Cortex of kidney (tissue), 1 donor: ENCODE results near the gene CACNA1E.
"Not testable (repeated sequence)": the region's sequence is repeated elsewhere in the genome, so short reads cannot be mapped to it uniquely, and the experiment has no call there.

Experiments
- DNase-seq: peaks from one replicate; lab custom pipeline; 2025; lab: John Stamatoyannopoulos, UW

CACNA1E gene

DNA sequence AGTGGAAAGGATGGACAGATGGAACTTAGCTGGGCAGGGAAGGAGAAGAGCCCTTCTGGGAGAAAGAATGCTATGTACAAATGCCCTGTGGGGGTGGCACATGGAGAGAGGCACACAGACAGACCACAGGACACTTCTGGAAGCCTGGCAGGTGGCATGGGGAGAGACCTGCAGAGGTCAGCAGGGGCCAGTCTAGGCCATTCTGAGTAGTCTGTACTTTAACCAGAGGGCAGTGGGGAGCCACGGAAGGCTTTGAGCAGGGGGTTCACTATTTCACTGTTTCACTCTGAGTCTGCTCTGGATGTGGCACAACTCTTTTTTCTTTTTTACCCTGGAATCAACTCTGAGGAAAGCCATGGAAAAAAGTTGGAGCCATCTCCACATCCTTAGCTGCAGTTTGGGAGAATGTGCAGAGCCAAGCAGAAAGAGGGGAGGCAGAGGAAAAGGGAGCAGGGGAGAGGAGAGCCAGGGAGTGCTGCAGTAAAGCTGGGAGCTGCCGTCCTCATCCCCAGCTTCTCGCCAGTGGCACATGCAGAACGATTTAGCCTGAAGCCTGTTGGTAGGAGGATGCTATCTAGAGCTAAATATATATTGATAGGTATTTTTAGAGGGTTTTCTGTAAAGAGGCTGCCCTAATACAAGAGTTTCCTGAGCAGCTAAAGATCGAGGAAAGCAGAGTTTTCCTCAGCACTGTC is 34.0 kb downstream of the CACNA1E start:
- DNase-seq: no peak

DNA sequence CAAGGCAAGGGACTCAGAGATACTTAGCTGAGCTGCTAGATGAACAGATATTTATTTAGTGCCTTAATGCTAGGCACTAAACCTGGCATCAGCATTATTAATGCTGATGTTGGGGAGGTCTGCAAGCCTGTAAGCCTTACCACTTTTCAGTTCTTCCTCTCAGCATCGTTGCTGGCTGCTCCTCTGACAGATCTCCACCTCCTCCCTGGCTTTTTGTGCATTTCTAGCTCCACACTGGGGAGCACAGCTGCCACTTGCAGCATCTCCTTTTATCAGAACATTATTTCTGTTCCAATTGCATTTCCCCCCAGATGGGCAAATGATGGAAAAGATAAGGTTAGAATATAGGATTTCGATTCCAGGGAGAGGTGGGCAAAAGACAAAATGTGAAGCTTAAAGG is 34.8 kb downstream of the CACNA1E start:
- no peak for DNase-seq

DNA sequence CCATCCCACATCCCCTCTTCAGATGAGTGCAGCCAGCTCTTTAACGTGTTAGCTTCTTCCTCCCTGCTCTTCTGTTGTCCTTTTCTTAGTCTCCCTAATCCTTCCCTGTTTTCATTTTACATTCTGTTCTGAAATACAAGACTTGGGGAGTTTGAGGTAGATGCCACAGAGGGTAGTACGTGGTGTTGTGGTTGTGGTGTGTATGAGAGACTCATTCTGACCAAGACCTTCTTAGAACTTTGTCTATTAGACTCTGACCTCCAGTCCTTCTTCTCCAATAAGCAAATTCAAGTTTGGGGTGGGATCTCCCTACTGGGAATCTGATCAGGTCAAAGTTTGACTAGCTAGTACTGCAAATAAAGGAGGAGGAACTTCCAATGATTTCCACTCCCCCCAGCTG is 39.5 kb downstream of the CACNA1E start:
- no peak for DNase-seq

DNA sequence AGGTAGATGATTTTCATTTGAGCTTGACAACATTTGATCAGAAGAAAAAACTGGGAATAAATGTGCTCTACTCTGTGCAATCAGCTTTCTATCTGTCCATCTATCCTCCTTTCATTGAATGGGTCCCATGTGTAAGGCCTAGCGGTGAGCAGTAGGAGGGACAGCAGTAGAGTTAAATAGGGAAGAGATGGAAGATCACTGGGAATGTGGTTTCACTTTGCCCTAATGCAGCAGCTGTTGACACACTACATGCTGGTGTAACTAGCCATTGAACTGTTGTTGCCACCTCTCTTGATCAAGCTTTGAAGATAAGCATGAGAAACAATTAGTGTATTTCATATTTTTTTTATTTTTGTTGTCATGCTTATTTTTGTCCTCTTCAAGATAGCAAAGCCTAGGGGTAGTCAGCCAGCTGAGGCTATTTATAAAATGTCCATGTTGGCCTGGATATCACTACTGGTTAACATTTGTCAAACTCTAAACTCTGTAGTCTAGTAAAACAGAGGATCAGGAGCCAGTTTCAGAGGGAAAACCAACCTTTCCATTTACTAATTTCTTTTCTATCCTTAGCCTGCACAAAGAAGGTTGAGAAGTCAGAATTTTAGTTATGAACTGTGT is 41.9 kb downstream of the CACNA1E start:
- DNase-seq: no peak

DNA sequence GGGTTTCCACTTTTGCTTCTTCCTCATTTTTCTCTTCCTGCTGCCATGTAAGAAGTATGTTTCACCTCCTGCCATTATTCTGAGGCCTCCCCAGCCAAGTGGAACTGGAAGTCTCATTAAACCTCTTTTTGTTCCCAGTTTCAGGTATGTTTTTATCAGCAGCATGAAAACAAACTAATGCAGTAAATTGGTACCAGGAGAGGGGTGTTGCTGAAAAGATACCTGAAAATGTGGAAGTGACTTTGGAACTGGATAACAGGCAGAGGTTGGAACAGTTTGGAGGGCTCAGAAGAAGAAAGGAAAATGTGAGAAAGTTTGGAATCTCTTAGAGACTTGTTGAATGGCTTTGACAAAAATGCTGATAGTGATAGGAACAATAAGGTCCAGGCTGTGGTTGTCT is 44.9 kb downstream of the CACNA1E start:
- not testable (repeated sequence) for DNase-seq

DNA sequence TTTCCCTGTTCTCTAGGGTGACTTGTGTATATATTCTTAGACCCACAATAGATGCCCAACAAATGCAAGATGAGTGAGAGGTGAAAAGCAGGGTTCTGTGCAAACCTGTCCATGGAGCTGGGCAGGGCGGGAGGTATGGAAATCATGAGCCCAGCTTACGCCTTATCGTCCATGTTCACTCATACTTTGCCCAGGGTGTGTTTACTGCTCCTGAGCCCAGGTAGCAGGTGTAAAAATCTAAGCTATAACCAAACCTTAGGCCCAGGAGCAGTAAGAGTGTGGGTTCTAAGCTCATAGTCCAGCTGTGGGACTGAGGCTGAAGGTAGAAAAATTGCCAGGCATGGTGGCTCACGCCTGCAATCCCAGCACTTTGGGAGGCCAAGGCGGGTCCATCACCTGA is 48.1 kb downstream of the CACNA1E start:
- DNase-seq: no peak

DNA sequence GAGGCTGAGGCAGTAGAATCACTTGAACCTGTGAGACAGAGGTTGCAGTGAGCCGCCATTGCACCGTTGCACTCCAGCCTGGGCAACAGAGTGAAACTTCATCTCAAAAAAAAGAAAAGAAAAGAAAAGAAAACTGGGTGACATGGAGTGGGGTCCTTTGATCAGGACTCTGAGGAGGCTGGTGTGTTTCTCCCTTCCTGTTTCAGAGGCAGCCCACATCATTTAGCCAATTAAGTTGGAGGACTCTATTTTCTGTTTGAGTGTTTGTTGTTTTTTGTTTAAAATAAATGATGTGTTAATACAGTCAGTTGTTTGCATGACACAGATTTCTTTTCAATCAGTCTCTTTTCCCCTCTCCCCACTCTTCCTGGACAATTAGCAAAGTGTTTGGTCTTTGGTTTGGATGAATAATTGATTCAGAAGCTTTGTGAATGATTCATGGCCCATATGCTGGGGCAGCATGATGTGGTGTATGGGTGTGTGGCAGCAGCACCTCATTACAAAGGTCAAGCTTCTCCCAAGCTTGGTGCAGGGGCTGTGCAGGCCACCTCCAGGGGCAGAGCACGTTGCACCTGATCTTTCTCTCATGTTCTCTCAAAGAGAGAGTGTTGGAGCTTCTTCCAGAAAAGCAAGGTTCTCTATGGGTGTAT is 48.8 kb downstream of the CACNA1E start:
- no peak for DNase-seq

DNA sequence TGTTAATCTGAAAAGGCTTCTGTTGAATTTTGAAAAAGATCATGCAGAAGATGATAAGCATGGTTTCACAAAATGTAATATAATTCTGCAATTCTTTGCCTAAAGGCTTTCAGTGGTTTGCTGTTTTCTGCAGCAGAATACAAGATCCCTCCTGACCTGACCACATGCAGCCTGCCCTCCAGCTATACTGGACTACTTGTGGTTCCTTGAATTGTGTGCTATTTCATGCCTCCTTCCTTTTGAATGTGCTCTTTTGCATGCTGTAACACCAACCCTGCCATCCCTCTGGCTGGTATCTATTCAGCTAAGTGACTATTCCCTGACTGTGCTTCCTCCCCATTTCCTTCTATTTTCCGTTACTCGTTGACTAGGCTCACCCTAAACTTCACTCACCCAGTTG is 55.5 kb downstream of the CACNA1E start:
- no peak for DNase-seq

DNA sequence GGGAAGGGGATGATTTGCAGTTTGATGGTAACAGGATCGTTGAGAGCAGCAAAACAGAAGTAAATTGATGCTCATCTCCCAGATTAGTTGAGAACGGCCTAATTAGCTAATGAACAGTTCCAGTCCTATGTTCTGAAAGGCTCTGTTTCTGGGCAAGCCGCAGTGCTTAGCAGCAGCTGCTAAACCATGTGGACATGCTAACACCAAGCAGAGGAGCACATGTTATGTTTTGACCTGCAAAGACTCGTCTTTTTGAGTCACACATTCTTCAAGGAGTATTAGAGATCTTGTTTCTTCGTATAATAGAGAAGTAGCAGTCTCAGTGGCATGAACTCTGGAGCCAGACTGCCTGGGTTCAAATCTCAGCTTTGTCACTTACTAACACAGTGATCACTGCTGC is 58.1 kb downstream of the CACNA1E start:
- no peak for DNase-seq

DNA sequence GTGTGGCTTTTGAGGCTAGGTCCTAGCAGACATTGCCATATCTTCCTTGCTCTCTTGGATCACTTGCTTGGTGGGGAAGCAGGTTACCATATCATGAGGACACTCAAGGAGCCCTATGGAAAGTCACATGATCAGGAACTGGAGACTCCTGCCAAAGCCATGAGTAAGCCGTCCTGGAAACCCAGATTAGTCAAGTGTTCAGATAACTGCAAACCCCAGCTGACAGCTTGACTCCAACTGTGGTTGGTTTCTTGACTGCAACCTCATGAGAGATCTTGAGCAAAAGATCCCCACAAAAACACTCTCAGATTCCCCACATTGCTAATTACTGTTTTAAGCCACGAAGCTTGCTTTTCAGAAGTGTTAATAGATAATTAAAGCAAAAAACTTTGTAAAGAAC is 58.6 kb downstream of the CACNA1E start:
- no peak for DNase-seq

DNA sequence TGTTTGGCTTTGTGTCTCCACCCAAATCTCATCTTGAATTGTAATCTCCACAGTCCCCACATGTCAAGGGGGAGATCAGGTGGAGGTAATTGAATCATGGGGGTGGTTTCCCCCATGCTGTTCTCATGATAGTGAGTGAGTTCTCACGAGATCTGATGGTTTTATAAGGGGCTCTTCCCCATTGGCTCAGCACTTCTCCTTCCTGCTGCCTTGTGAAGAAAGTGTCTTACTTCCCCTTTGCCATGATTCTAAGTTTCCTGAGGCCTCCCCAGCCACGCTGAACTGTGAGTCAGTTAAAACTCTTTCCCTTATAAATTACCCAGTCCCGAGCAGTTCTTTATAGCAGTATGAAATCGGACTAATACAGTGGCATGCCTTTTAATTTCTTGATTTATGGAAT is 59.1 kb downstream of the CACNA1E start:
- not testable (repeated sequence) for DNase-seq

DNA sequence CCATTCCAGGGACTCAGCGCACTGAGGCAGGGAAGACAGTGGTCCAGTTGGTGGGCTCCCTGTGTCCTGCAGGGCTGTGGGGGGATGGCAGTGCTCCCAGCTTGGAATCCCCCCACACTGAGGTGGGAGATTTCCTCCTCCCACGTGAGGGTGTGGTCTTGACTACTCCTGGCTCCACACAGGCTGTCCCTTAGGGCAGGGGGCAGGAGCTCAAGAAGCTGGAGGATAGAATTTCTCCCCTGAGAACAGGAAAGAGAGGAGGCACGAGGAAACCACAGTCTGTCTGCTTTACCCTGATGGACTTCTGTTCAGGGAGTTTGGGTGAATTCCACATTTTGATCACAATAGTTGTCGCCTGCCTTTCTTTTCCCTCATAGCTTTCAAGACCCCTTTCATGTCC is 62.1 kb downstream of the CACNA1E start:
- DNase-seq: no peak

DNA sequence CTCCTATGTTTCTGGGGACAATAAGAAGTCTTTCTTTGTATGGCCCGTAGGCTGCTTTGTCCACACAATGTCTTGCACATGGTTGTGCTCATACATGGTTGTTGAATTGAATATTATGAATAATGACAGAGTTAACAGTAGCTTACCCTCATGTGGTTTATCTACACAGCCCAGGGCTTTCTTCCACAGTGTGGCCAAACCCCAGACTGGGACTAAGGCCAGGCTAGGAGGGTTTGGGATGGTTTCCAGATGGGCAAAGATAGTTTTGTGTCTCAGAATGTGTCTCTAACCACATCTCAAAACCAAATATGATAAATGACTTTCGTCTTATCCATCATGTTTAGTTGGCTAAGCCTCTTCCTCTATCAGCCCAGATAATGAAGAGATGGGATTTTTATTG is 65.2 kb downstream of the CACNA1E start:
- DNase-seq: no peak

DNA sequence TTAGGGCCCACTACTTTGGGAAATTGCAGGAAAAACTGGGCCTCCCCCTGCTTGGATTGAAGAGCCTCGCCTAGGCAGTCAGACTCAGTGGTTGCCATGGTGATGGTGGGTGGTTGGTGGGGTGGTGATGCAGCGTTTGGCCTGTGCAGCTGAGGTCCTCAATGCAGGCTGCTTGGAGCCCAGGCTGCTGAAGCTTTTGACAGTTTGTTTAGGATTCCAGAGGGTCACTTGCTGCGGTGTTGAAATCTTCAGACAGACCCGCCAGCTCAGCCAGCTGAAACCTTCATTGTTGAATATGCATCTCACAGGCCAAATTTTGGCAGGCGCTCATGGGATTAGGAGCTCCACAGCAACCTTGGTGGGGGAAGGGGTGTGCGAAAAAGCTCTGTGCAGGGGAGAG is 67.9 kb downstream of the CACNA1E start:
- no peak for DNase-seq

DNA sequence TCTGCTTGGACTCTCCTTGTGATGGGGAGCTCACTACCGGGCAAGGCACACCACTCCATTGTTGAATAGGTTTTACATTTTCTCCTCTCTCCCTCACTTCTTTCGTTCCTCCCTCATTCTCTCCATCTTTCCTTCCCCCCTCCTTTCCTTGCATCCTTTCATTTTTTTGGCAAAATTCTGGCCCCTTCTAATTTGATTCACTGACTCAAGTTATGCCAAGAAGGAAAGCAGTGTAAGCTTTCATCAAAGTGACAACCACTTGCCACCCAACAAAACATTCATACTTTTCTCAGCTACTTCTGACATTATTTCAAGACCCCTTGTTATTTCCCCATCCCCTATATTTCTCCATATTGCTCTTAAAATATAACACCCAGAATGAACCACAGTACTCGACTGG is 68.4 kb downstream of the CACNA1E start:
- DNase-seq: no peak

DNA sequence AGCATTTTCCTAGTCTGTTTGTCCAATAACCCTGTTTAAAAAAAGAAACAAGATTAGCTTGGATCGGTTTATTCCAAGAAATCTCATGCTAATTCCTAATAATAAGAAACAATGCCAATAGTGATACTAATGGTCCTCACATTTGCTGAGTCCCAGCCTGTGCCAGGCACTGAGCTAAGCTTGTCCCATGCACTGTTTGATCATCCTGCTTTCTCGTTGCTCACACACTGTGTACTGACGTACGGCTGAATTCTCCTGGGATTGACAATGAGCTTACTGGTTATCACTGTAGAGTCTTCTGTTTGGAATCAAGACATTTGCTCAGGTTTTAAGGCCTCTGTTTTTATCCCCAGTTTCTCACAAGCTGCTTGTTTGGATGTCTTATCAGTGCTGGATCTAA is 71.1 kb downstream of the CACNA1E start:
- DNase-seq: no peak

DNA sequence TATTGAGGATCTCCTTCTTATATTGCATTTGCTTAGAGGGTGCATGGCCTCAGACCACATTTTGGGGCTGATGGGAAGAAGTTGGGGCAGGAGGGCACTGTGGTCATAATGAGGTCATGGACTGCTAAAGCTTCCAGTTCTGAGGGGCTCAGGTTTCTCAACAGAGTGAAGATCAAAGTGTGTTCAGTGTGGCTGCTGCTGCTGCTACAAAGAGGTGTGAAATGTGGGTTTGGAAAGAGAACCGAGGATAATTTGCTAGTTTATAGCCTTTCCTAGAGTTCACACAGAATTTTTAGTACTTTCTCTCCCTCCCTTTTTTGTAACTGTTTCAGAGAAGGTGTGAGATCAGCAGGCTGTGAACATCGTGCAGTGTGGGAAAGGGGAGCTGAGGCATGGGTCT is 73.3 kb downstream of the CACNA1E start:
- no peak for DNase-seq

DNA sequence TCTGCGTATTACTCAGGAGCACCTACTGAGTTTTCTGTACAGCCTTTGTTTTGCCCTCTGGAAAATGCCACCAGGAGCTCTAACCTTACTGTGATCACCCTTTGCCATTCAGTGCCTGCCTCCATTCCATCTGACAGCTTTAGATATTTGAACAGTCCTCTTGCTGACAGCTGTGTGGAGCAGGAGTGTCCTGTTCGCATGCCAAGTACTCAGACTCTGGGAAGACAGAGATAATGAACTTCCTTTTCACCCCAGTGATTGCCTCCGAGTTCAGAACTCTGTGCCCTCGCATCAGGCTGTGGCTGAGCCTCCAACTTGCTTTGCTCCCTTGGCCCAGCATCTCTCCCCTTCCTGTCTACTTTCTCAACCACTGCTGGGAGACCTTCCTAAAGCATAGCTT is 74.0 kb downstream of the CACNA1E start:
- no peak for DNase-seq

DNA sequence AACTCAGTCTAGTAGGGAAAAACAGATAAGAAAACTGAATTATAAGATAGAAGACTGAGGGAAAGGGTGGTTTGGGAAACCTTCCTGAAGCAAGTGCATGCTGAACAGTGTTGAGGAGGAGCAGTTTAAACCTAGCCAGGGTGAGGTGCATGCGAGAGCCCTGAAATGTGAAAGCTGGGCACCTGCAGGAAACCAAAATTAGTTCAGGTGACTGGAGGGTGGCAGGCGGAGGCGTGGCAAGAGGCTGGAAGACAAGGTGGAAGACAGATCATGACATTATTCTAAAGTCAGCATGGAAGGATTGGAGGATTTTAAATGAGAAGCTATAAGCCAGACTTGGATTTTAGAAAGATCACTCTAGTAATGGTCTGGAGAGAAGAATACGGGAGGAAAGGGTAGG is 75.1 kb downstream of the CACNA1E start:
- DNase-seq: no peak

DNA sequence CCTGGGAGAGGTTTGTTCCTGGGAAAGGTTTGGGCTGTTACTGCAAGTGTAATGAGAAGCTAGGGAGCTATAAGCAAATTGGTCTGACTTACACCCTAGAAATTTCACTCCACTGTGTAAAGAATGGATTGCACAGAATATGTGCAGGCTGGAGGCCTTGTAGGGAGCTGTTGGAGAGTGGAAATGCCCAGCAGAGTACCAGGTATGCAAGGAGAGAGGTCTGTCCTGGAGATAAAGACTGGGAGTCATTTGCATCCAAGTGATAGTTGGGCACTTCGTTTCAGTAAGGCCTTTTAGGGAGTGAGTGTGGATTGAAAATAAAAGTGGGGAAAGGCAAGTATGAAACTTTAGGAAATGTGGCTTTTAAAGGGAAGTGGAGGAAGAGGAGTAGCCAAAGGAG is 75.8 kb downstream of the CACNA1E start:
- no peak for DNase-seq

DNA sequence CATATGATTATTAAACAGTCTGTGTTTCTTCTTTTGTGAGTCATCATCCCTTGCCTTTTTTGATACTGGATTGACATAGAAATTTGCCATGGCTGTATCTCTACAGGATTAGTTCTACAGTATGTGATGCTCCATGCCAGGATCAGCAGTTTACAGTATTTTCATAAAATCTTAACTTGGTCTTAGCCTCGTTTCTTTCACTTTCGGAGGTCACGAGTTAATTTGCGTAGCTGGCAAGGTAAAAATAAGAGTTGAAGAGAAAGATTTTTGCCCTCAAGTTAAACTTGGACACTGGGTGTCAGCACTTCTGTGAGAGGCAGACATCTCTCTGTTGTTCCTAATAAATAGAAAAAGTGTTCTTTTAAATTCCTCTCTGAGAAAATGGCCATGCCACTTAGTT is 79.1 kb downstream of the CACNA1E start:
- no peak for DNase-seq

DNA sequence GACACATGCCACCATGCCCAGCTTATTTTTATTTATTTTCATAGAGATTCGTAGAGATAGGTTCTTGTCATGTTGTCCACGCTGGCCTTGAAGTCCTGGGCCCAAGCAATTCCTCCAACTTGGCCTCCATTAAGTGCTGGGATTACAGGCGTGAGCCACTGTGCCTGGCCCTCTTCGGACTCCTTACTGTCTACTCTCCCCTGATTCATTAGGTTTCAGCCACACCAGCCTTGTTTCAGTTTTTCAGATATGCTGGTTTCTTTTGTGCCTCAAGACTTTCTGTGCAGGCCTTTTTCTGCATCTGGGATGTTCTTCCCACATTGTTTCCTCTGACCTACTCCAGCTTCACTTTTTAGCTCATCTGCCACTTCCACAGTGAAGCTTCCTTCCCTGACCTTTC is 85.4 kb downstream of the CACNA1E start:
- DNase-seq: no peak

DNA sequence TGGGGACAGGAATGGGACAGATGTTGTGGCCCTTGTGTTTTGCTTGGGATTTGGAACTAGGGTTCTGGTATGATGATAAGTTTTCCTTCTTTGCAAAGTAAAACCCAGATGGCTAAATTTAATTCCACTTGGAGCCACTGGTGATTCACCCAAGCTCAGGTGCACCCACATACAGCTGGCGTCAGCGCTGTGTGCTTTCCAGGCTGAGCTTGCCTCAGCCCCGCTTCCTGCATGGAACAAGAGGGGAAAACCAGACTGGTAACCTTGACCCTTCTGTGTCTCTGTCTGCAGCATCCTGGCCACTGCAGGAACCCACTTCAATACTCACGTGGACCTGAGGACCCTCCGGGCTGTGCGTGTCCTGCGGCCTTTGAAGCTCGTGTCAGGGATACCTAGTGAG is 94.2 kb downstream of the CACNA1E start:
- DNase-seq: no peak

DNA sequence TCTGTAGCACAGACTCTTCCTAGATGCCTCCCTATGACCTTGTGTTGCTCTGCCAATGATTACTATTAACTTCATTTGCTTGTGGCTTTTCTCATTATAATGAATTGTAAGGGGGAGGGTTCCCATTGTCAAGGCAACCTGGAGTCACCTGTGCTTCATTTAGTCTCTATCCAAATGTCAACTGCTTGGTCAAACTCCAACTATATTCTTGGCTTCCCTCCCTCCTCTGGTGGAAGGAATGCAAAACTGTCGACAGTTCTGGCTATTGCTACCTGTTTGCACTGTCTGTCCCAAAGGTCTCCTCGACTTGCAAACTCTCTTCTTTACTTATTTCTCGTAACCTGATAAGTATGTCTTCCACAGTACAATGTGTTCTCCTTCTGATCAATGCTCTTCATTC is 100.3 kb downstream of the CACNA1E start:
- no peak for DNase-seq
